A673 (cell line): Measurements from ENCODE around the gene ATP8B4. TPM values are rescaled to one million over a fixed set of nuclear protein-coding genes. Genes with fewer than 3 reads are reported as not detected.

Experiments used
- BruUV-seq: library from RNA; stranded (reverse); fragments of 400-500 nt; replicated peaks from 2 replicates; lab custom pipeline; 2021; lab: Mats Ljungman, UMichigan
- CTCF ChIA-PET: fragments of 300-600 bp; sonication (Branson Sonifier 250); formaldehyde crosslinking; loops from one replicate; lab custom pipeline; 2022; ENCODE audit warnings: antibody characterized with exemption; lab: Charles Lee
- POLR2A ChIA-PET: fragments of 300-600 bp; sonication (Branson Sonifier 250); formaldehyde crosslinking; loops from one replicate; lab custom pipeline; 2022; ENCODE audit warnings: antibody characterized with exemption; ENCODE audit not compliant: low non-redundant PET; lab: Charles Lee
- DNase-seq: peaks from one replicate; pipeline ENCODE4 v3.0.0-alpha.2; 2015; ENCODE audit warnings: low spot score
- H3K27ac ChIP-seq: fragments of 200-600 bp; sonication (generic); 2 replicates; pipeline ENCODE4 v1.5.1; 2016; ENCODE audit warnings: mixed run types, low read depth, mild to moderate bottlenecking, mixed read lengths, antibody characterized with exemption, low read length; ENCODE audit not compliant: poor library complexity, severe bottlenecking
- H3K27me3 ChIP-seq: fragments of 200-600 bp; sonication (generic); replicated peaks from 2 replicates; pipeline ENCODE4 v1.6.1; 2017; ENCODE audit warnings: mixed run types, low read depth, mild to moderate bottlenecking, mixed read lengths, antibody characterized with exemption, low read length; ENCODE audit not compliant: insufficient read depth, poor library complexity
- H3K36me3 ChIP-seq: fragments of 200-600 bp; sonication (generic); 2 replicates; pipeline ENCODE4 v1.6.1; 2016; ENCODE audit warnings: mixed run types, mild to moderate bottlenecking, mixed read lengths, antibody characterized with exemption, low read length; ENCODE audit not compliant: insufficient read depth, poor library complexity, severe bottlenecking
- H3K4me1 ChIP-seq: fragments of 200-600 bp; sonication (generic); 2 replicates; pipeline ENCODE4 v1.6.1; 2017; ENCODE audit warnings: mixed run types, mild to moderate bottlenecking, mixed read lengths, antibody characterized with exemption, low read length; ENCODE audit not compliant: insufficient read depth, poor library complexity, severe bottlenecking
- H3K4me3 ChIP-seq: fragments of 200-600 bp; sonication (generic); 2 replicates; pipeline ENCODE4 v1.5.1; 2016; ENCODE audit warnings: low read depth, mixed run types, mild to moderate bottlenecking, mixed read lengths, low read length; ENCODE audit not compliant: poor library complexity, severe bottlenecking
- H3K9me3 ChIP-seq: fragments of 200-600 bp; sonication (generic); 2 replicates; pipeline ENCODE4 v1.6.1; 2016; ENCODE audit warnings: mixed run types, low read depth, mild to moderate bottlenecking, mixed read lengths, antibody characterized with exemption, low read length; ENCODE audit not compliant: poor library complexity, severe bottlenecking
- CTCF ChIP-seq: fragments of 300-800, 200-600 bp; sonication (generic); conservative IDR thresholded peaks from 2 replicates; pipeline ENCODE4 v1.5.1; 2017; ENCODE audit warnings: low read depth, mild to moderate bottlenecking, antibody characterized with exemption, low read length, moderate library complexity, mixed read lengths
- EZH2 ChIP-seq: fragments of 200-600 bp; sonication (generic); IDR thresholded peaks from 2 replicates; pipeline ENCODE4 v1.6.1; 2017; ENCODE audit warnings: borderline replicate concordance, low read depth, mild to moderate bottlenecking, mixed read lengths, antibody characterized with exemption, low read length; ENCODE audit not compliant: poor library complexity, severe bottlenecking
- intact Hi-C: fragments of 100-400 bp; cut with micrococcal nuclease; formaldehyde crosslinking; loops from one replicate; pipeline ENCODE4 v1.10.0; 2022; ENCODE audit not compliant: unreplicated experiment
- total RNA-seq: library from RNA; stranded (reverse); gene quantifications from 2 replicates; pipeline ENCODE4 v1.2.3, GENCODE V29; 2021

The ATP8B4 gene
- total RNA-seq, 1 experiment from 2014 or later = 0.30 TPM

GRCh38 chr15:50066666-50067065 is 52.4 kb downstream of the ATP8B4 start:
- H3K4me3 ChIP-seq = no peak overlapping the region
- intact Hi-C loops = no loop called here
- BruUV-seq = no TSS peak
- no peaks in the 10 kb centered on the region for H3K4me1 ChIP-seq
- no peak for DNase-seq
- ChIA-PET CTCF (no interaction called here), POLR2A (no interaction called here)
- no peak for TF ChIP-seq CTCF
- no peak for TF ChIP-seq EZH2
- H3K9me3 ChIP-seq = no peaks in the 10 kb centered on the region
- no peaks in the 10 kb centered on the region for H3K36me3 ChIP-seq
- no peaks in the 10 kb centered on the region for H3K27me3 ChIP-seq
- H3K27ac ChIP-seq = no peak overlapping the region

DNA sequence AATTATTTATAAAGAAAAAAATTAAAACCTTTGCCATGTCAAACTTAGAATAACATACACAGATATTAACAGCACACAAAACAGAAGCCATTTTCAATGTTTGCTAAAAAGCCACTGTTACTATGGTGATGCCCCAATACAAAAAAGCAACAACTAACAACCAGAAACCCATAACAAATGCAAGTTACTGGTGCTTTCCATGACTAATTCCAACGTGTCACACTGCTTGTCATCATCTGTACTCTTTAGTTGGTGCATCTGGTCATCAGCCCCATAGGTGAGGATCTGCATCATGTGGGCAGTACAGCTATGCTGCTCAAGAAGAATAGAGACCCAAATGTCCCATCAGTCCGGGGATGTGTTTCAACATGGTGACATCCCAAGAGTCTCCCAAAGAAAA is 52.8 kb downstream of the ATP8B4 start:
- Histone ChIP-seq H3K27ac (no peak overlapping the region), H3K27me3 (no peaks in the 10 kb centered on the region), H3K4me3 (no peak overlapping the region), H3K36me3 (no peaks in the 10 kb centered on the region), H3K9me3 (no peaks in the 10 kb centered on the region), H3K4me1 (no peaks in the 10 kb centered on the region)
- CTCF ChIA-PET = no interaction called here
- TF ChIP-seq EZH2 (no peak), CTCF (no peak)
- intact Hi-C loops = no loop called here
- no TSS peak for BruUV-seq
- POLR2A ChIA-PET = no interaction called here
- DNase-seq = no peak

- no TSS peak for BruUV-seq
- Histone ChIP-seq H3K4me3 (no peak overlapping the region), H3K27ac (no peak overlapping the region), H3K4me1 (no peaks in the 10 kb centered on the region), H3K9me3 (no peaks in the 10 kb centered on the region), H3K36me3 (no peaks in the 10 kb centered on the region), H3K27me3 (no peaks in the 10 kb centered on the region)
- POLR2A ChIA-PET = no interaction called here
- TF ChIP-seq EZH2 (no peak), CTCF (no peak)
- CTCF ChIA-PET = no interaction called here
- intact Hi-C loops = no loop called here
- DNase-seq = no peak
Observed at GRCh38 chr15:50065279-50065678, 53.8 kb downstream of the ATP8B4 start.
